DOHH2 (cell line): ENCODE data around the gene CENPN.

ENCODE experiments used
- H3F3A ChIP-seq: fragments of 200-600 bp; sonication (generic), shearing (Covaris generic); 2 replicates; pipeline ENCODE4 v1.6.0; 2016; ENCODE audit warnings: antibody characterized with exemption, mild to moderate bottlenecking; ENCODE audit not compliant: control insufficient read depth, insufficient read depth
- H3K27ac ChIP-seq: fragments of 200-600 bp; sonication (generic); 2 replicates; pipeline ENCODE4 v1.5.1; 2014; ENCODE audit warnings: low read depth, mild to moderate bottlenecking, low read length, moderate library complexity
- H3K27me3 ChIP-seq: fragments of 200-600 bp; sonication (generic); 2 replicates; pipeline ENCODE4 v1.6.1; 2014; ENCODE audit warnings: mild to moderate bottlenecking, low read length, mixed read lengths; ENCODE audit not compliant: control insufficient read depth
- H3K36me3 ChIP-seq: fragments of 200-600 bp; sonication (generic); 2 replicates; pipeline ENCODE4 v1.6.1; 2014; ENCODE audit warnings: mild to moderate bottlenecking, low read length, moderate library complexity, mixed read lengths; ENCODE audit not compliant: control insufficient read depth
- H3K4me1 ChIP-seq: fragments of 200-600 bp; sonication (generic); 2 replicates; pipeline ENCODE4 v1.6.1; 2014; ENCODE audit warnings: mild to moderate bottlenecking, low read length, mixed read lengths; ENCODE audit not compliant: control insufficient read depth
- H3K4me2 ChIP-seq: fragments of 200-600 bp; sonication (generic); 2 replicates; pipeline ENCODE4 v1.6.0; 2014; ENCODE audit warnings: mild to moderate bottlenecking, low read length, moderate library complexity
- H3K4me3 ChIP-seq: fragments of 200-600 bp; sonication (generic); 2 replicates; pipeline ENCODE4 v1.5.1; 2014; ENCODE audit warnings: mild to moderate bottlenecking, low read length, mixed read lengths
- H3K79me2 ChIP-seq: fragments of 200-600 bp; sonication (generic); 2 replicates; pipeline ENCODE4 v1.6.1; 2014; ENCODE audit warnings: mild to moderate bottlenecking, low read length, mixed read lengths; ENCODE audit not compliant: control insufficient read depth
- H3K9me2 ChIP-seq: fragments of 200-600 bp; sonication (generic); replicated peaks from 2 replicates; pipeline ENCODE4 v1.6.1; 2014; ENCODE audit warnings: mild to moderate bottlenecking, low read length, mixed read lengths; ENCODE audit not compliant: control insufficient read depth
- H3K9me3 ChIP-seq: fragments of 200-600 bp; sonication (generic); 2 replicates; pipeline ENCODE4 v1.6.1; 2014; ENCODE audit warnings: antibody characterized with exemption, low read length, mixed read lengths; ENCODE audit not compliant: control insufficient read depth, insufficient read depth
- H4K20me1 ChIP-seq: fragments of 200-600 bp; sonication (generic); 2 replicates; pipeline ENCODE4 v1.6.0; 2014; ENCODE audit warnings: low read depth, mild to moderate bottlenecking, antibody characterized with exemption, low read length, moderate library complexity; ENCODE audit not compliant: control insufficient read depth, insufficient read depth
- CTCF ChIP-seq: fragments of 200-600 bp; sonication (generic); IDR thresholded peaks from one replicate; pipeline ENCODE4 v1.5.1; 2014; ENCODE audit warnings: antibody characterized with exemption, mild to moderate bottlenecking, low read depth, low read length; ENCODE audit not compliant: poor library complexity, severe bottlenecking
- EZH2phosphoT487 ChIP-seq: fragments of 200-600 bp; sonication (generic); IDR thresholded peaks from 2 replicates; pipeline ENCODE4 v1.6.1; 2017; ENCODE audit warnings: borderline replicate concordance, mild to moderate bottlenecking, antibody characterized with exemption, low read length, moderate library complexity, mixed read lengths

Gene CENPN

GRCh38 chr16:81070979-81071378 is 64.0 kb downstream of the CENPN start:
- Histone ChIP-seq H3K4me3 (no peak overlapping the region), H3K9me3 (no peaks in the 10 kb centered on the region), H4K20me1 (no peaks in the 10 kb centered on the region), H3K27me3 (peaks cover 10% of the 10 kb centered on the region), H3F3A (no peaks in the 10 kb centered on the region), H3K4me2 (no peak overlapping the region), H3K4me1 (peaks cover 3% of the 10 kb centered on the region), H3K79me2 (no peaks in the 10 kb centered on the region), H3K9me2 (no peaks in the 10 kb centered on the region), H3K36me3 (no peaks in the 10 kb centered on the region), H3K27ac (no peak overlapping the region)
- TF ChIP-seq EZH2phosphoT487, result no peak
- TF ChIP-seq CTCF, result no peak

GRCh38 chr16:81071805-81072204 is 64.8 kb downstream of the CENPN start:
- H3K4me1 ChIP-seq, result peaks cover 9% of the 10 kb centered on the region
- H4K20me1 ChIP-seq, result no peaks in the 10 kb centered on the region
- H3K9me3 ChIP-seq, result no peaks in the 10 kb centered on the region
- H3K36me3 ChIP-seq, result no peaks in the 10 kb centered on the region
- peaks cover 10% of the 10 kb centered on the region for H3K27me3 ChIP-seq
- TF ChIP-seq CTCF (no peak), EZH2phosphoT487 (no peak)
- H3K27ac ChIP-seq, result no peak overlapping the region
- H3K79me2 ChIP-seq, result no peaks in the 10 kb centered on the region
- no peaks in the 10 kb centered on the region for H3F3A ChIP-seq
- H3K4me2 ChIP-seq, result no peak overlapping the region
- H3K9me2 ChIP-seq, result no peaks in the 10 kb centered on the region
- no peak overlapping the region for H3K4me3 ChIP-seq

GRCh38 chr16:81073560-81074330 is 66.7 kb downstream of the CENPN start:
- Histone ChIP-seq H3K27ac (no peak overlapping the region), H3F3A (0 out of 2 replicates have a peak, but pooled peaks cover 3% of the 10 kb centered on the region), H3K79me2 (no peaks in the 10 kb centered on the region), H3K4me1 (peaks cover 17% of the 10 kb centered on the region), H4K20me1 (no peaks in the 10 kb centered on the region), H3K4me2 (no peak overlapping the region), H3K27me3 (peaks cover 5% of the 10 kb centered on the region; the same call in 1 of the 2 replicates), H3K9me3 (no peaks in the 10 kb centered on the region), H3K9me2 (no peaks in the 10 kb centered on the region), H3K4me3 (no peak overlapping the region), H3K36me3 (no peaks in the 10 kb centered on the region)
- TF ChIP-seq EZH2phosphoT487, result no peak
- TF ChIP-seq CTCF, result no peak
